ENCODE results near the gene GPRIN2. TPM values are rescaled to one million over a fixed set of nuclear protein-coding genes. Genes with fewer than 3 reads are reported as not detected.
A peak's percentile ranks its signal among the peaks of the same experiment; 100 is the strongest.
"Not testable (repeated sequence)": the region's sequence is repeated elsewhere in the genome, so short reads cannot be mapped to it uniquely, and the experiment has no call there.

GPRIN2 gene
- total RNA-seq, 1 experiment from 2014 or later, result not detected

- not testable (repeated sequence) for DNase-seq (ENCODE audit: extremely low read depth, low read depth)
These were observed 16.3 kb upstream of the GPRIN2 start for GRCh38 chr10:46572765-46573164.

DNA sequence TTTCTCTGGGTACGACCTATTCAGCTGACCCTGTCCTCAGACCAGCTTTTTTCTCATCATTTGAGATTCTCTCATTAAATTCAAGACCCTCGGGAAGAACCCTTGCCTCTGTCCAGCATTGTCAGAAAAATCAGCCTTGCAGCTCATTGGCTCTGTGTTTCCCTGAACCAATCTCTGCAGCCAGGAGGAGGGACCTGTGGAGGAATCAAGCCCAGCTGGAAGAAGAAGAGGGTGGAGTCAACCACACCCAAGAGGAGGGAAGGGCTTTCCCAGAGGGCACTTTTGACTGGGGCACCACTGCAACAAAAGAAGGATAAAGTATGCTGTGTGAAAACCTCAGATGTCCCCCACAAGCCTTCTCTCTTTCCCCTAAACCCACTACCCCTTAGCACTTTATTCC lies 14.2 kb upstream of the GPRIN2 start:
- not testable (repeated sequence) for DNase-seq (ENCODE audit: extremely low read depth, low read depth)

GRCh38 chr10:46567151-46567550 lies 10.7 kb upstream of the GPRIN2 start:
- not testable (repeated sequence) for DNase-seq (ENCODE audit: extremely low read depth, low read depth)

GRCh38 chr10:46565591-46566332 lies 9.3 kb upstream of the GPRIN2 start:
- peak; percentile 59 for DNase-seq (ENCODE audit: extremely low read depth, low read depth)

GRCh38 chr10:46560952-46561351 lies 4.5 kb upstream of the GPRIN2 start:
- DNase-seq (ENCODE audit: extremely low read depth, low read depth), result no peak

GRCh38 chr10:46560381-46560780 lies 3.9 kb upstream of the GPRIN2 start:
- DNase-seq (ENCODE audit: extremely low read depth, low read depth), result no peak

- no peak for DNase-seq (ENCODE audit: extremely low read depth, low read depth)
These were observed 2.8 kb upstream of the GPRIN2 start for GRCh38 chr10:46559231-46559671.

DNA sequence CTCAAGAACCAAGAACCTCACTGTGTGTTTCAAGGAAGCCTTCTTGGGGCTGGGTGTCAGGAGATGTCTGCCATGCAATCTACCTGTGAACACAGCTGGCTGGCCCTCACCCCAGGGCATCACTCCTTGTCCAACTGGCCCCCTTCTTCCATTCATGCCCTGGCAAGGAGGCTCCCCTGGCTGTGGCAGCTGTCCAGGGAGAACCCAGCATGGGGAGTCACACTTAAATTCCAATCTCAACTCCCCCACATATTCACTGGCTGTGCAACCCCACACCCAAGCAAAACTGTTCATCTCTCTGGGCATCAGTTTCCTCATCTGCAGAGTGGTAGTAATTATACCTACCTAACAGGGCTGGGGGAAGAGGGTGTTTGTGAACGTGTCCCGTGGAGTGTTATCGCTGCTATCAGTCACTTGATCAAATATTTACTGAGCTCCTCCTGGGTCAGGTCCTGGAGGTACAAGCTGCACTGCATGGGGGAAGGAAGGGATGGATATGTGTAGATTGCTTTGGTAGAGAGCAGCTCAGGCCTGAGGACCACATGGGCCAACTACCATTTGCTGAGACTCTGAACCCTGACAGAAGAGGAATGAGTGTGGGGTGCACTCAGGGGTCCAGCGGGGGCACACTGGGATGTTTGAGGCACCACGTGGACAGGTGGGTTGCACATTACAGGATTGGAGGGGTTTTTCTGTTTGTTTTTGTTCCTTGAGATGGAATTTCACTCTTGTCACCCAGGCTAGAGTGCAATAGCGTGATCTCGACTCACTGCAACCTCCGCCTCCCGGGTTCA lies 2.1 kb upstream of the GPRIN2 start:
- DNase-seq (ENCODE audit: extremely low read depth, low read depth), result no peak

DNA sequence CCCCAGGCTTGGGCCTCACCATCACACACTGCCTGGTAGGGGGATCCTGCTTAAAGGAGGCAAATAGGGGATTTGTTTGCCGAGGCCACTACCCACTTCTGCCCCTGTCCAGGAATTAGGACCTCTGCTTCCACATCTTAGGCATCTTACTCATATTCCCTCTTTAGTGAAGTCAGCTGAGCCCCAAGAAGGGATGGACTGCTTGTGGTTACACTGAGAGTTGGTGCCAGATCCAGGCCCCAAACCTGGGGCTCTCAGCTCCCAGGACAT lies 1.6 kb upstream of the GPRIN2 start:
- DNase-seq (ENCODE audit: extremely low read depth, low read depth), result no peak

DNA sequence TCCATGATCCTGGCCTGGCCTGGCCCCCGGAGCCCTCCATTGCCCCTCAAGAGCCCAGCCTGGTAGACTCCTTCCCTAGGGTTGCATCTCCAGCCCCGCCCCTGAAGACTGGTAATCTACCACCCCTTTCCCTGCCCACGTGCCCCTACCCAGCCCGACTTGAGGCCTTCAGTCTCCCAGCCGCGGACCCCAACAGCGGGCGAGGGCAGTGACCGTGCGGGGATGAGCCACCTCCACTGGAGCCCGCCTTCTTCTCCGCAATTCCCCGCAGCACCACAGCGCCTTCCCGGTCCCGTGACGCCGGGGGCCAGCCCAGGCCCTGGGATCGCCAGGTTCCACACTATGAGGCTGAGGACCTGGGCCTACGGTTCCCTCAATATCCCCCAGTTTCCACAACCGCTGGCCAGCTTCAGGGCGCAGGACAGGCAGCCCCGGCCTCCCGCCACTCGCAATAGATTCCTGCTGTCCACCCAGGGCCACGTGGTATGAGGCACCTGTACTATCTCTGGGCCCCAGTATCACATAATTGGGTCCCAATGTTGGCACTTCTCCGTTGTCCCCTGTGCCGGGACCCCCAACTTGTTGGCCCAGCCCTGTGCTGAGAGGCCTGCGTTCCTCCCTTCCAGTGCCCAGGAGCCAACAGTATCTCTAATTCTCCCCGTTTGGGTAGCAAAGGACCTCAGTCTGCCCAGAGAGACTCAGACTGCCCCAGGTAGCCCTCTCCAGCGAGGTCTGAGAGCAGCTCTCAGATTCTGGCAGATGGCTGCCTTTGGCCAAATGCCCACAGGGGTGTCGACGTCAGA lies 1.1 kb upstream of the GPRIN2 start:
- no peak for DNase-seq (ENCODE audit: extremely low read depth, low read depth)

GRCh38 chr10:46555713-46556514 lies 544 bp downstream of the GPRIN2 start:
- DNase-seq (ENCODE audit: extremely low read depth, low read depth), result no peak

DNA sequence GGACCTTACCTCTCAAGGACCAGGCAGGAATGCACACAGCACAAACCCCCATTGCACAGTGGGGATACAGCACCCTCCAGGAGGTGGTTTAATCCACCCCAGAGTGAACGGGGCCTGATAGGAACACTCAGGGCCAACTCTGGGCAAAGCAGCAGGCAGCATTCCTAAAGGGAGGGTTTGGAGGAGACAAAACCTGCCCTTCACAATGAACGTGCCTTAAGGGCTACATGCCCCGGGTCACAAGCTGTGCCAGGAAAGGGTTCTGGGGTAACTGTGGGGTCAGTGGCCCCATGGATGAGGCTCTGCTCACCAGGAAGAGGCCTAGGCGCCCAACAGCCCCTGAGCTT lies 1.1 kb downstream of the GPRIN2 start:
- no peak for DNase-seq (ENCODE audit: extremely low read depth, low read depth)

DNA sequence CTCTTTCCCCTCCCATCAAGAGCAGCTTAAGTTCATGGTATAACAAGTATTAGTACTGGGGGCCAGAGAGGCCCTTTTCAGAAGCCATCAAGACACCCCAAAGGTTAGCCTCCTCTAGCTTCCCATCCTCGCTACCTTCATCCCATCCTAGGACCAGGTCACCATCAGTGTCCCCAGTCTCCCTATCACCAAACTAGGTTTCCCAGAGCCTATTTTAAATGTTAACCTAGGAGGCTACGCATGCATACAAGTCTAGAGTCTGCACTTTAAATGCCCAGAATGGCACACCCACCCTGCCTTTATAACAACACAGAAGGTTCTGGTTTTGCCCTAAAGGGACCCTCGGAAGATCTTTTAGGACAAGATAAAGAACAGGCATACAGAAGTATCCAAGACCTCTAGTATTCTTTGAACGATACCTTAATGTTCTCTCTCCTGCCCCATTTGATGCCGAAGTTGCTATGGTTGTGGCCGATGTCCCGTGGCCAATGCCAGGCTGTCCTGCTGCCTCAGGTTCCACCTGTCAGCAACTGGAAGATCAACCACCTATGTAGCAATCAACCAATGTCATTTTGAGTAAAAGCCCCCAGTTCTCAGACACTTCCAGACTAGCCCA lies 2.2 kb downstream of the GPRIN2 start:
- no peak for DNase-seq (ENCODE audit: extremely low read depth, low read depth)

DNA sequence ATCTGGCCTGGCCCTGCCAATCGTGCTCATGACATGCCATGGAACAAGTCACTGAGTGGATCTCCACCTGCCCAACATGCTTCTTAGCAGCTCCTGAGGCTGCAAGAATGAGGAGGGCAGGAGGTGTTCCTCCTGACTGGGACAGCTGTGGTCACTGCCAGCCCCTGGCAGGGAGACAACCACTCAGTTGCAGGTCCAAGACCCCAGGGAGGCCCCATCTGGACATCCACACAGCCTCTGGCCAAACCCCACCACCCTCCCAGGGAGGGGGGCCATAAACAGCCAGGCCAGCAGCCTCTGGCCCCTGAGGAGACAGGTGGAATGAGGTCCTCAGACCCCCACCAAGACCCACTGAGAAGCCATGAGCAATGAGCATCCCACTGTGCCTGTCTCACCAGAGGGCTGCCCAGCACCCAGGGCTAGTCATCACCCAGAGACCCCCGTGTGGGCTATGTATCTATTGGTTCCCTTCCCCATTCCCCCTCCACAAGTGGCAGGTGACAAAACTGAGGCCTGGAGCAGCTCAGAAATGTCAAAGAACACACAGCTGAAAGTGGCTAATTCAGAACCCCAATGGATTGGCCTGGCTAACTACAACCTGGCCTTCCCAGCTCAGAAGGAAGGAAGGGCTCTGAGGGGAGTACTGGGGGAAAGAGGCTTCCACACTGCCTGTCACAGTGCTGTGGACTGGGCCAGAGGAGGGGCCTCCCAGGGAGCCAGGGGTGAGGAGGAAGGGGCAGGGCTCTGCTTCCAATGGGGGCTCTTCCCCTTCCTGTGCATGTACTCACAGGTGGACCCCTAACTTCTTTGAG lies 3.0 kb downstream of the GPRIN2 start:
- DNase-seq (ENCODE audit: extremely low read depth, low read depth), result no peak

- DNase-seq (ENCODE audit: extremely low read depth, low read depth), result no peak
These were observed 3.8 kb downstream of the GPRIN2 start for GRCh38 chr10:46552526-46553237.

DNA sequence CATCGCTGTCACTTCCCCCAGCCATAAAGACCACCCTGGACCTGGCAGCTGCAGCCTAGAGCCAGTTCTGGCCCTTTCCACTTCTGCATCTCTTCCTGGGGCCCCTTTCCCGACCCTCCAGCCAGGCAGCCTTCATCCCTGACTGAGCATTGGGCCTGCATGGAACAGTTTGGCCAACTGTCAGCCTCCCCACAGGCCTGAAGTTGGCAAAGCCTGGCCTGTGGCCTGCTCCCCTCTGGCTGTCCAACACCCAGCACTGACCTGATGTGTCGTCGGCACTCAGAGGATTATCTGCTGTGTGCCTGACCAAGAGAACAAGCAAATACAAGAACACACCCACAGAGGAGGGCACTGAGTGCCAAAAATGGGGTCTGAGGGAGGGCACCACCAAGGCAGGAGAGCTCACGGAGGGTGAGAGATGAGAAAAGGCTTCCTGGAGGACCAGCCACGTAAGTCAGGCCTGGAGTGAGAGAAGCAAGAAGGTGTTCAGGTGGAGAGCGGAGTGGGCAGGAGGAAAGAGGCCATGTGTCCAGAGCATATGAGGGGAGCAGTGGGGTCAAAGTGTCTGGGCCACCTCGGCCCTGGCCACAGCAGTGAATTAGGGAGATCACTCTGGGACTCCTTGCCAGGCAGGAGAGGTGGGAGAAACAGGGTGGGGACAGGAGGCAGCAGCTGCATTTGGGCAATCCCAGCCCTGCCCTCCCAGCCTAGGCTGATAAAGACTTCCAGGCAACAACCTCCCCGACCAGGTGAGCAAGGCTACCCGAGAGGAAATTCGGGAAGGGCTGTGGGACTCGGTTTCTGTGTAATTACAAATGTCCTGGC lies 4.5 kb downstream of the GPRIN2 start:
- no peak for DNase-seq (ENCODE audit: extremely low read depth, low read depth)

DNA sequence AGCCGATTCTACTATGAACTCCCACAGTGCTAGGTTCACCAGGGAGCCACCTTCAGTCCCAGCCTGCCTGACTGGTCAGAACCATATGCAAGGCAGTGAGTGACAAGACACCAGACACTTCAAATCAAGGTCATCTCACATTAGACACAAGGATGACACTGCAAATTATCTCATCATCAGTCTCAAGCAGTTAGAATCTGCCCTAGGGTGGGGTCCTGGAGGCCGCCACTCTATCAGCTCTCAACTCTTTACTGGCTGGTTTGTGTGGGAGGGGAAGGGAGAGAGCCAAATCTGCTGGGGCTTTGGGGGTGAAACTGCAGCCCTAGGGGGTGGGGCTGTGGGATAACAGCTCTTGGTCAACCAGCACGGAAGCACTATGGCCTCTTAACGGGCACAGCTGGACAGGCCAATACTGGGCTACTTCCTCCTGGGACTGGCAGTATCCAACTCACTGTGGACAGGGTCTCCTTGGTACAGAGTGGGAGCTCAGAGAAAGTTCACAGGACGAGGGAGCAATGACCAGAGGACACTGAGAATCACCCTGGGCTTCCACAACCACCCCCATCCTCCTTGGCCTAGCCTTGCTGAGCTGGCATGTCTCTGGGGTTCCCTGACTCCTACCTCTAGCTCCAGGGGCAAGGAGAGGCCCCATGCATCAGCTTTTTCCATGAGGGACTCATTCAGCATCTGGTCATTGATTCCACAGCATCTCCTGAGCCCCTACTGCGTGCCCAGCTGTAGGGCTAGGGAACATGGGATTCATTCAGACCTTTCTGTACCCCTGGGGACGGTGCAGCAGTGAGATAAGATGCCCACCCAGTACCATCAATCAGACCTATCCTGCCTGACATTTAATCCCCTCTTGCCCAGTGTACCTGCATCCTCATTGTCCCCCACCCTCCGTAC lies 5.4 kb downstream of the GPRIN2 start:
- DNase-seq (ENCODE audit: extremely low read depth, low read depth), result no peak
